Hippocampal formation (tissue), 2 donors: ENCODE data around the gene PEAR1.

Source experiments
- DNase-seq, 2 donors: peaks; one replicate each; lab custom pipeline; 2025; lab: John Stamatoyannopoulos, UW

PEAR1 gene

GRCh38 chr1:156860628-156861423, 32.7 kb upstream of the PEAR1 start, which contains the start of gene NTRK1:
TSS of gene NTRK1 (plus strand) at chr1:156860865. CDS start at chr1:156860935, 70 bp downstream.
- peak in 1 of 2 donors; percentile 5 for DNase-seq

GRCh38 chr1:156862584-156862983, 30.9 kb upstream of the PEAR1 start:
- no peak for DNase-seq

DNA sequence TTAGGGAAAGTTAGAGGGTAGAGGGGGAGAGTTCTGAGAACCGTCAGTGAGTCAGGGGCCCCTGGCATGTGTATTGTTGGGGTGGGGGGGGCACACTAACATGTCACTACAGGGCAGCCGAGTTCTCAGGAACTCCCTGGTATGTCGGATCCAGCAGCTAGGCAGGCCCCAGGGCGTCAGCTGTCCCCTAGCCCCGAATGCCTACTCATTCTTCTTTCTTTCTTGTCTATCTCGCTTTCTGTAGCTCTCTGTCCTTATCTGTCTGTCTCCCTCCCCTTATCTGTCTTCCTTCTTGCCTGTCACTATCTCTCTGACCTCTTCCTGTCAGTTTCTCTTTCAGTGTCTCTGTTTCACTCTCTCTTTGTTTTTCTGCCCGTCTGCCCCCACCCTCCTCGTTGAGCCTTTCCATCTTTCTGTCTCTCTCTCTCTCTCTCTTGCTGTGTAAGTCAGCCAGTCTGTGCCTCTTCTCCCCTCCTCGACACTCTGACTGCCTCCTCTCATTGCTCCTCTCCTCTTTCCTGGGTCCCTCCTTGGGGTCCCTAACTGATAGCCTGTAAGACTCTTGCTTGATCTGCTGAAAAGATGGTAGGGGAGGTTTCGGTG, 30.4 kb upstream of the PEAR1 start:
- DNase-seq: no peak

- DNase-seq: no peak
Observed at GRCh38 chr1:156863631-156864030, 29.9 kb upstream of the PEAR1 start.

DNA sequence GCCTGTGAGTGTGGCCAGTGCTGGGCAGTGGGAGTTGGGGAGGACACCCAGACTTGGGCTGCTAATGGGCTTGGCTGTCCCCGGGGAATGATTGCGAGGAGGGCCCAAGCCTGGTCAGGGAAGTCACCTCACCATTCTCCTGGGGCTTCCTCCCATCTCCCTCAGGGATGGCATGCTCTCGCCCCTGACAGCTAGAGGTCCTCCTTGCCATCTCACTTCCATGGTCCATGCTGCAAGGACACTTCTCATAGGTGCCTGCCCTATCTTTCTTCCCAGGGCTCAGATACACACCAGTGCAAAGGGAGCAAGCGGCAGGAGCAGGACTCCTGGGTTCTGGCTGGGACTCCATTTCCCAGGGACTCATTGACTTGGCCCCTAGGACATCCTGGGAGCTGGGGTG, 28.7 kb upstream of the PEAR1 start:
- no peak for DNase-seq

DNA sequence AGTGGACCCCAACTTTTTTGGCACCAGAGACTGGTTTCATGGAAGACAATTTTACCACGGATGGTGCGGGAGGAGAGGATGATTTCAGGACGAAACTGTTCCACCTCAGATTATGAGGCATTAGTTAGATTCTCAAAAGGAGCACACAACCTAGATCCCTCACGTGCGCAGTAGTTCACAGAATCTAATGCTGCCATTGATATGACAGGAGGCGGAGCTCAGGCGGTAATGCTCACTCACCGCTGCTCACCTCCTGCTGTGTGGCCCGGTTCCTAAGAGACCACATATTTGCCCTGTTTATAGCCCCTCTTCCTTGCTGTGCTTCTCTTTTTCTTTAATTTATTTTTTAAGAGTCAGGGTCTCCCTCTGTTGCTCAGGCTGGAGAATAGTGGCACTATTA, 28.3 kb upstream of the PEAR1 start:
- DNase-seq: no peak

DNA sequence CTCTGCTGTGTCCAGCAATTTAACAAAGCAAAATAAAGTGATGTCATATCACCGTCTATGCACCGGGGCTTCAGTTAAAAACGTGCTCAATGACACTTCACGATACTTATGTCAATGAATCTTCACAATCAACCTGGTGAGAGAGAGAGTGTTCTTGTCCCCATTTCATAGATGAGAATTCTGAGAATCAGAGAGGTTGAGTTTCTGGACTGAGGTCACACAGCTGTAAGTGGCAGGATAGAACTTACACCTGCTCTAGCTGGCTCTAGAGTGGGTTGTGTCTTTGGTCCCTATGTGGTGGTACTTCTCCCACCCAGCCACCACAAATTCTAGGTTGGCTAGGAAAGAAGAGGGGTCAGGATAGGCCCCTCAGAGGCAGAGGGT, 27.7 kb upstream of the PEAR1 start:
- no peak for DNase-seq

DNA sequence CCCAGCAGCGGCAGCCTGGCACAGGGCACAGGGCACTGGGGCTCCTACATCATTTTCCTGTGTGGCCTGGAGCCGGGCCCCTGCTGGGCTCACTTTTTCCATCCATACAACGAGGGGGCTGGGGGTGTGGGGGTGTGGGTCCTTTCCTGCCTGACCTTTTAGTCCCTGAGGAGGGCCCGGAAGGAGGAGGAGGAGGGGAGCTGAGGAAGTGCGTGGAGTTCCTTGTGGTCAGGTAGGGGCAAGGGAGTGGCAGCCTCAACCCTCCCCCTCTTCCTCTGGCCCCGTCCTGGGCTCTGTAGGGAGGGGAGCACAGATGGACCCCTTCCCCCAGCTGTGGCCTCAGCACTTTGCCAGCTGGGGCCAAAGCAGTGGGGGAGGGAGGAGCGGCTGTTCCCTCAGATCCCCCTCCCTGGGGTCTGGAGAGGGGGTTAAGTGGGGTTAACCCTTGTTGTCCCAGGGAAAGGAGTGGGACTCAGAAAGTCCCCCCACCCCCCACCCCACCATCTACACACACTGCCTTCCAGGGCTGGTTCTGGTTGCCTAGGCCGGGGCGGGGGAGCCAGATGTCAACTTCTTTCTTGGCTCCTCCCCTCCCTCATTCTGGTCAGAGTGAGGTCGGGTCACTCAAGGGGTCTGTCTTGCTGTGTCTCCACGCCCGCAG, 27.1 kb upstream of the PEAR1 start:
- no peak for DNase-seq

GRCh38 chr1:156868341-156868740, 25.2 kb upstream of the PEAR1 start:
- no peak for DNase-seq

- no peak for DNase-seq
Observed at GRCh38 chr1:156869455-156869854, 24.1 kb upstream of the PEAR1 start.

DNA sequence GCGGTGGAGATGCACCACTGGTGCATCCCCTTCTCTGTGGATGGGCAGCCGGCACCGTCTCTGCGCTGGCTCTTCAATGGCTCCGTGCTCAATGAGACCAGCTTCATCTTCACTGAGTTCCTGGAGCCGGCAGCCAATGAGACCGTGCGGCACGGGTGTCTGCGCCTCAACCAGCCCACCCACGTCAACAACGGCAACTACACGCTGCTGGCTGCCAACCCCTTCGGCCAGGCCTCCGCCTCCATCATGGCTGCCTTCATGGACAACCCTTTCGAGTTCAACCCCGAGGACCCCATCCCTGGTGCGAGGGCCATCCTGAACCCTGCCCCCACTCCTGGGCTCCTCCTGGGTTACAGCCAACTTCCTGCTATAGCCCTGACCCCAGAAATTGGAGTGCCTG, 19.9 kb upstream of the PEAR1 start:
- DNase-seq: no peak

- DNase-seq: no peak
Observed at GRCh38 chr1:156874142-156874541, 19.4 kb upstream of the PEAR1 start.

GRCh38 chr1:156874572-156875340, 18.8 kb upstream of the PEAR1 start:
- no peak for DNase-seq

DNA sequence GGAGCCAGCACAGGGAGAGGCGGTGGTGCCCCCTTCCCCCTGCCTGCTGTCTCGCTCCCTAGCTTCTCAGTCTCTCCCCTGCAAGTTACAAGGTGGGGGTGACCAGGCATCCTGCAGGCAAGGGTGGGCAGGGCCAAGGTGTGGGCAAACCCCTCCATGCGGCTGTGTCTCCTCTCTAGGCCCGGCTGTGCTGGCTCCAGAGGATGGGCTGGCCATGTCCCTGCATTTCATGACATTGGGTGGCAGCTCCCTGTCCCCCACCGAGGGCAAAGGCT, 18.2 kb upstream of the PEAR1 start:
- DNase-seq: no peak

DNA sequence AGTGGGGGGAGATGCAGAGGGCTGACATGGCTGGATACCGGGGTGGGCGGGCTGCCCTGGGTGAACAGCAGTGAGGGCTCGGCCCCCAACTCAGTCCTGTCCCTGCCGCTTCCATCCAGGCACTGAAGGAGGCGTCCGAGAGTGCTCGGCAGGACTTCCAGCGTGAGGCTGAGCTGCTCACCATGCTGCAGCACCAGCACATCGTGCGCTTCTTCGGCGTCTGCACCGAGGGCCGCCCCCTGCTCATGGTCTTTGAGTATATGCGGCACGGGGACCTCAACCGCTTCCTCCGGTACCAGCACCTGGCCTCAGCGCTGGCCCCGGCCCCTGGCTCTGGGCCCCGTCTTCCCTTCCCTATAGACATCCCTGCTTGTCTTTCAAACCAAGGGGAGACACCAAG, 17.2 kb upstream of the PEAR1 start:
- no peak for DNase-seq

DNA sequence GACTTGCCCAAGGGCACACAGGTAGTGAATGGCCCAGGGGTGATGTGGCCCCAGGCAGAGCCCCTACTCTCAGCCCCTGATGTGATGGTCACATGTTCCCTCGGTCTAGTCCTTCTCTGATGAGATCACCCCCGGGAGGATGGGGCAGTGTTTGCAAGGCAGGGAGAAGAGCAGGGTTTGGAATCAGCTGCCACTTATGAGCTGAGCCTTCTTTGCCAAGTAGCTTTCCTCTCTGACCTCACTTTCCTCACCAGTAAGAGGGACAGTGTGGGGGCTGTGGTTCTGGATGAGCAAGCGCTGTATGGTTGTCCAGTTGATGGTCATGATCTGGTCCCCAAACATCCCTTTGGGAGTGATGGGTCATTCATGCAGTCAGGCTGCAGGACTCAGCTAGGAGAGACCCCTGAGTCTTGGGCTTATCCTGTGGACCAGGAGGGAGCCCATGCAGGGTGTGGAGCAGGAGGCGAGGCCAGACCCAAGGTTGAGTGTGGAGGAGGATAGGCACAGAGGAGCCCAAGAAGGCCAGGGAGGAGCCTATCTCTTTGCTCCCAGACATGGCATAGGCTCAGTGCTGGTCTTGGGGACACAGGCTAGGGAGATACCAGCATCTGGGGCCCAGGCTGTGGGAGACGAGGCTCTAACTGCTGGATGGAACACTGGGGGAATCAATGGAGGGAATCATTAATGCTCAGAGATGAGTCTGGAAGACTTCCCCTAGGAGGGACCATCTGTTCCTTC, 15.9 kb upstream of the PEAR1 start:
- DNase-seq: no peak

DNA sequence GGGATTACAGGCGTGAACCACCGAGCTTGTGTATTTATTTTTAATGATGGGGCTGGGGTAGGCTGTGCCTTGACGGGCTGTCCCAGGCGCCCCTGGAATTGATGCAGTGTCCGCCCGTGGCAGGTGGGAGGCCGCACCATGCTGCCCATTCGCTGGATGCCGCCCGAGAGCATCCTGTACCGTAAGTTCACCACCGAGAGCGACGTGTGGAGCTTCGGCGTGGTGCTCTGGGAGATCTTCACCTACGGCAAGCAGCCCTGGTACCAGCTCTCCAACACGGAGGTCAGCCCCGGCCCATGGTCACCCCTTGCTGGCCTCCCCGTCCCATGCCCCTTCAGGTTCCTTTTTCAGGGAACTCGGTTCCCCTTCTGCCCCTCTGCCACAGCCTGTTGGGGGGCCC, 13.6 kb upstream of the PEAR1 start:
- no peak for DNase-seq

DNA sequence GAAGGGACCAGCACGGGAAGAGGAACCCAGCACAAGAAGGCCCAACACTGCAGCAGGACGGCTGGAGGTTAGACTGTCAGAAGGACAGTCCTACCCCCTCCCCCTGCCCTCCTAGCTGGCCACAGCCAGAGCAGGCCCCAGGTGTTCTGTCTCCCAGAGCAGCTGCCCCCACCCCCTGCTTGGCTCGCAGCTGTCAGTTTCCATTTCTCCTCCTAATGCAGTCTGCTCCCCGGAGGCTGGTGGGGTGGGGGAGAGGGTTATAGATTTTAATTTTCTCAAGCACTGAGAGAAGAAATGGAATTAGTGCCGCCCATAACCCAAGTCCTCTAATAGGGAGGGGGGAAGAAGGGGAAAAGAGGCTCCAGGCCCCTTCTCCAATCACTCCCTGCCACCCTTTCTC, 13.0 kb upstream of the PEAR1 start:
- no peak for DNase-seq

DNA sequence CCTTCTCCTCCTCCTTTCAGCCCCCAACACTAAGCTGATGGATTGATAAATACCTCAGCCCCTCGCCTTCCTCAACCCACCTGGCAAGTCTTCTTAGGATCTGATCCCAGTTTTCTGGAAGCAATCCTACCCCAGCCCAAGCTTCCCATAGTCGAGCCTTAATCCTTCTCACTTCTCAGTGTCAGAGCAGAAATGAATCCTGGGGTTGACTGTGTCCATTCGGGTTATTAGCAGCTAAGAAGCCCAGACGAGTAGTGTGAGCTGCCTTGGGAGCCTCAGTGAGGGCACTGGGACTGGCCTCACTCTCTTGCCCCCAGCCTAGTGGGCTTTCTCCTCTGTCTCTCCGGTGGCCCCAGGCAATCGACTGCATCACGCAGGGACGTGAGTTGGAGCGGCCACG, 12.4 kb upstream of the PEAR1 start:
- no peak for DNase-seq

GRCh38 chr1:156881663-156882062, 11.9 kb upstream of the PEAR1 start:
- DNase-seq: no peak

- DNase-seq: no peak
Observed at GRCh38 chr1:156882543-156882942, 11.0 kb upstream of the PEAR1 start.

DNA sequence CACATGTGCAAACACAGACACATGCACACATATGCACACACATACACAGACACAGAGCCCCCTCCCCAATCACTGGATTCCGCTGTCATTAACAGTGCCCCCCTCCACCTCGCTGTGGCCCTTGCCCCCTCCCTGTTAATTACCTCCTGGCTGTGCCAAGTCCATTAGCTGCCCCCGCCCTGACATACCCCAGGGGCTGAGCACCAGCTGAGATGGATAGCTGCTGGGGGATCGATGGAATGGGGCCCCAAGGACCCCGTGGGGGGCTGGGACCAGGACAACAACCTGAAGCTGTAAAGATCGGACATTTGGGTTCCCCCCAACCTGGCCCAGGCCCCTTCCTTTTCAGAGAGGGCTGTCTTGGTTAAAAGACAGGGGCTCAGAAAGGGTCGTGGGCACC, 9.6 kb upstream of the PEAR1 start:
- no peak for DNase-seq
